Skin epidermis (tissue), 12 donors: Measurements from ENCODE around the gene LMTK2.

Experiments used
- H3K27ac ChIP-seq, 21 experiments: fragments of 200-600 bp; sonication (generic) in 11 of 21; one replicate each; pipeline ENCODE4 v1.5.0; 2020; ENCODE audit warnings: mild to moderate bottlenecking in 3 of 21, inconsistent platforms in 2 of 21, moderate library complexity in 2 of 21
- H3K4me3 ChIP-seq, 7 experiments: fragments of 200-600 bp; sonication (generic) in 2 of 7; one replicate each; pipeline ENCODE4 v1.5.0; 2020; ENCODE audit warnings: inconsistent platforms in 2 of 7, mild to moderate bottlenecking in 2 of 7, moderate library complexity in 1 of 7

LMTK2 gene

DNA sequence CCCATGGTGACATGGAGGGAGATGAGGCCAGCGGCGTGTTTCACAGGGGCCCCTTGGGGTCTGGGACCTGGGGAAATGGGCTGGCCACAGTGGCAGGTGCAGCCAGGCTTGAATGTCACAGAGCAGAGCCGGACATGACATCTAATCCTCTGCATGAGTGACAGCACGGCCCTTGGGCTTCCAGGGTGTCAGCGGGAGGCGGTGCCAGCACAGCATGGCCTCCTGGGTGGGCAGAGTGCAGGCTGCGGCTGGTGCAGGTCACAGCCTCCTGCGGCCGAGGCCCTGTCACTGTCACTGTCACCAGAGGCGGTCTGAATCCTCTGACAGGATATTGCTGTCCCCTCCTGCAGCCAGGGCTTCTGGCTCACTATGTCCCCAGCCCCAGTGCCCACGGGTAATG, 122.8 kb downstream of the LMTK2 start:
- Histone ChIP-seq H3K4me3 (no peak overlapping the region), H3K27ac (no peak overlapping the region)

DNA sequence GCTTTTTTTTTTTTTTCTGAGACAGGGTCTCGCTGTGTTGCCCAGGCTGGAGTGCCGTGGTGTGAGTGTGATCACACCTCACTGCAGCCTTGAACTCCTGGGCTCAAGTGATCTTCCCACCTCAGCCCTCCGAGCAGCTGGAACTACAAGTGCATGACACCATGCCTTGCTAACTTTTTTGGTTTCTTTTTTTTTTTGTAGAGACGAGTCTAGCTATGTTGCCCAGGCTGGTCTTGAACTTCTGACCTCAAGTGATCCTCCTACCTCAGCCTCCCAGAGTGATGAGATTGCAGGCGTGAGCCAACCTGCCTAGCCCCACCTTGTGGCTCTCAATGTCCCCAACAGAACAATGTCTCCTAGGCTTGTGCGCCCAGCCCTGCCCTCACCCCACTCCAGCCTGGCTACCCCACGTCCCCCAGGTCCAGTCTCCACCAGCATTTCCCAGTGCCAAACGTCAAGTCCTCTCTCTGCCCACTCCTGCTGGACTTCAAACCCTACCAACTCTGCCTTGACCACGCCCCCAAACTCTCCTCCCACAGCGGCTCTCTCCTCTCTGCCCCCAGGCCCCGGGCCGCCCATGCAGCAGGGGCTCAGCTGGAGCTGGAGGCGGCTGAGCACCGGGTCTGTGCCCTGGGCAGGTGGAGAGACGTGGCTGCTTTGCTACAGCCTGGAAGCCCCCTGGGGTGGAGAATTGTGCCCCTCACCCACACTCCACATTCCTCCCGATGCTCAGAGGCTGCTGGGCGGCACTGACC, 123.5 kb downstream of the LMTK2 start:
- Histone ChIP-seq H3K4me3 (no peak overlapping the region), H3K27ac (no peak overlapping the region)

DNA sequence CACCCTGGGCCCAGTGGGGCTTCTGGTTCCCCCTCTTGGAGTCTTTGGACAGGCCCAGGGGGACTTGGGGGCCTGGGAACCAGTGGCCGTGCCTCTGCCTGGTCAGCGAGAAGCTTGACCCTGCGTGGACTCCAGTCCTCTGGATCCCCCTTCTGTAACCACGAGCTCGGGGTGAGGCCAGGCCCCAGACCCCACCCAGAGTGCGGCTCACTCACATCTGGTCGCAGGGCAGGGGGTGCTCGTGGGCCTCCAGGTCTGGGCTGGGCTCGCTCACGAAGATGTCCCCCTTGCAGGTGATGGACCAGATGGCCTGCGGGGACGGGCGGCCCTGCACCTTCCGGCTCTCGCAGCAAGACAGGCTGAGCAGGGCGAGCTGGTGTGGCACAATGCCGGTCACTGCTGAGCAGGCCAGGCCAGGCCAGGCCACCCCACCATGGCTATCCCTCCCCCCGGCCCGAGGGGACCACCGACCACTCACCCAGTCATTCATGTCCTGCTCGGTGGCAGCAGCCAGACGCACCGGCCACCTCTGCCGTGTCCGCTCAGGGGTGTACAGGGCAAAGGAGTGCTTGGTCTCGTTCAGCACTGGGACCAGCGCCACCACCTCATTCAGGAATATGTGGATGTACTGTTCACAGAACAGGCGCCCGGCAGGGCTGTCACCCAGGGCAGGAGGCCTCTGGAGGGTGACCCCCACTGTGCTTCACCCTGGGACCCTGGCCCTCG, 124.2 kb downstream of the LMTK2 start:
- Histone ChIP-seq H3K27ac (no peak overlapping the region), H3K4me3 (no peak overlapping the region)

DNA sequence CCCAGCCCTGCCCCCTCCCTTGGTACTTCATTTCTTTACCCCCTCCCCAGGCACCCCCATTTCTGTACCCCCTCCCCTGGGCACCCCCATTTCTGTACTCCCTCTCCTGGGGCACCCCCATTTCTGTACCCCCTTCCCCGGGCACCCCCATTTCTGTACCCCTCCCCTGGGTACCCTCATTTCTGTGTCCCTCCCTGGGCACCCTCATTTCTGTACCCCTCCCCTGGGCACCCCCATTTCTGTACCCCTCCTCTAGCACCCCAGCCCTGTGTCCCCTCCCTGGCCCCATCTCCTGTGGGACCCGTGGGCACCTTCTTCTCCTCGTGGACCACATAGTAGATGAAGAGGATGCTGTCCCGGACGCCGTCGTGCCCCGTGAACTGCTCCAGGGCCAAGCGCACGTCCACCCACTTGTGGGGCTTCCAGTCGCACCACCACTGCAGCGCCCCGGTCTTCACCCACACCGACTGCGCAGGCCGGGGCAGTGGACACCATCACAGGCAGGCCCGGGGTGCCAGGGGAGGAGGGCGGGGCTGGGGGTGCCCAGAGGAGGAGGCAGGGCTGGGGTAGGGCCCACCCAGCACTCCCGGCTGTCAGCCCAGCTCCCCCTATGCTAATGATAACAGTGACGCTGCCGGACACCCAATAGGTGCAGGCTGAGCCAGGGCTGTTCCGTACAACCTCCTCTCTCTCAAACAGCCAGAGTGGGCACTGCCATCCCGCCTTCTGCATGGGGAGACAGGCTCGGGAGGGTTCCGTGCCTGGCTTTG, 125.0 kb downstream of the LMTK2 start:
- no peak overlapping the region for H3K4me3 ChIP-seq
- no peak overlapping the region for H3K27ac ChIP-seq

- no peak overlapping the region for H3K4me3 ChIP-seq
- no peak overlapping the region for H3K27ac ChIP-seq
These were observed 125.6 kb downstream of the LMTK2 start for GRCh38 chr7:98232263-98232585.

GRCh38 chr7:98232799-98233198, 126.1 kb downstream of the LMTK2 start:
- no peak overlapping the region for H3K4me3 ChIP-seq

GRCh38 chr7:98233219-98234070, 126.8 kb downstream of the LMTK2 start:
- no peak overlapping the region for H3K4me3 ChIP-seq
- H3K27ac ChIP-seq: no peak overlapping the region

More at GRCh38 chr7:98232799-98233198, 126.1 kb downstream of the LMTK2 start:
- H3K27ac ChIP-seq: no peak overlapping the region

DNA sequence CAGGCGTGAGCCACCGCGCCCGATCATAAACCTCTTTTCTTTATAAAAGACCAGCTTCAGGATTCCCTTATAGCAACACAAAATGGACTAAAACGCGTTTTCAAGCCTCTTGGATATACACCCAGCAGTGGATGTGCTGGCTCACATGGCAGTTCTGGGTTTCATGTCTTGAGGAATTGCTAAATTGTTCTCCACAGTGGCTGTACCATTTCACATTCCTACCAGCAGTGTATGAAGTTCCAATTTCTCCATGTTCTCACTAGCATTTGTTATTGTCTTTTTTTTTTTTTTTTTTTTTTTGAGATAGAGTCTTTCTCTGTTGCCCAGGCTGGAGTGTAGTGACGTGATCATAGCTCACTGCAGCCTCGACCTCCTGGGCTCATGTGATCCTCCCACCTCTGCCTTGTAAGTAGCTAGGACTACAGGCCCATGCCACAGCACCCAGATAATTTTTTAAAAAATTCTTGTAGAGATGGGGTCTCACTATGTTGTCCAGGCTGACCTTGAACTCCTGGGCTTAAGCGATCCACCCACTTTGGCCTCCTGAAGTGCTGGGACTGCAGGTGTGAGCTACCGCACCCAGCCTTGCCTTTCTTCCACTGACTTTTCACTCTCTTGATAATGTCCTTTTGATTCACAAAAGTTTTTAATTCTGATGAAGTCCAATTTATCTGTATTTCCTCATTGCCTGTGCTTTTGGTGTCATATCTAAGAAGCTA, 127.9 kb downstream of the LMTK2 start:
- no peak overlapping the region for H3K27ac ChIP-seq
- H3K4me3 ChIP-seq: no peak overlapping the region

DNA sequence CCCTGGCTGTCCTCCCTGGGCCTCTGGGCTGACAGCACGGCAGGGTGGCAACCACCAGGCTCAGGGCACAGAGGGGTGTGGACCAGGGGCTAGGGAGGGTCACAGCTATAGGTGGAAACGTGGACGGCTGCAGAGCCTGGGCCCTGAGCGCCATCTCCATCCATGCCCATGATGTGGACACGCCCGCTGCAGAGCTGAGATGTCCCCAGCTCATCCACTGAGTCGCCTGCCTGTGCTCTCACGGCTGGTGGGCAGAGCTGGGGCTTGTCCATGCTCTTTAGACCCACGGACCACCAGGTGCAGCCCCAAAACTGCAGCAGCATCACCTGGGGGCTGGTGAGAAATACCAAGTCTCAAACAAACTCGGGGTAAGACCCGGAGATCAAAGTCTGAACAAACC, 129.2 kb downstream of the LMTK2 start:
- H3K27ac ChIP-seq: no peak overlapping the region
- H3K4me3 ChIP-seq: no peak overlapping the region

DNA sequence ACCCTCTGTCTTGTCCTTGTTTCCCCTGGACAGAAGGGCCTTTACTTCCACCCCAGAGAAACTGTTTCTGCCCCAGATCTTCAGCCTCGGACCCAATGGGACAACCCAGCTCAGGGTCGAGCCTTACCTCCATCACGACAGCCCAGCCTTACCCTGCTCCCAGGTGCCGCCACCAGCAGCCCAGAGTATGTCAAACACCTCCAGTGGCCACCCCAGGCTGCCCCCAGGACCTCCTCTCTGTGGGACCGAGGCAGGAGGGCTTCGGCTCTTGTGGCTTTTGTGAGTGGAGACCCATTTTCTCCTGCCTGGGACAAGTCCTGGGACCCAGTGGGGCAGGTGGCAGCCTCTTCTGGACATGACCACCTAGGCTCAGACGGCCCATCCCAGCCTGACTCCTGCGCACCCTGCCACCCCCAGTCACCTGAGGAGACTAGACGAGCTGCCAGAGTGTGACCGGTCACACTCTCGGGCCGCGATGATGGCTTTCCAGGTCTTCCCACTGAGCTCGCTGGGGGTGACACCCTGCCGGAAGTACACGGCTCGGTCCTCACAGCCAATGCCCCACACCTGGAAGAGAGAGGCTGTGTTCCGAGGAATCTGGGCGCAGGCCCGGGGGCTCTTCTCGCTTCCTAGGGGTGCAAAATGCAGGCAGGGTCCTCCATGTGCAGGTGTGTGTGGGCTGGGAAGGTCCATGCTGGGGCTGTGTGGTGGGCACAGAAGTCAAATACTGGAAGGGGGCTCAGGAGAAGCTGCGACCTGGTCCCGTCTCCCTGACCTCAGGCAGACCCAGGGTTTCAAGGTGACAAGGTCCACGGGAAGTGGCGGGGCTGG, 129.9 kb downstream of the LMTK2 start:
- H3K27ac ChIP-seq: no peak overlapping the region
- no peak overlapping the region for H3K4me3 ChIP-seq

GRCh38 chr7:98238076-98238475, 131.4 kb downstream of the LMTK2 start:
- H3K27ac ChIP-seq: no peak overlapping the region
- no peak overlapping the region for H3K4me3 ChIP-seq

DNA sequence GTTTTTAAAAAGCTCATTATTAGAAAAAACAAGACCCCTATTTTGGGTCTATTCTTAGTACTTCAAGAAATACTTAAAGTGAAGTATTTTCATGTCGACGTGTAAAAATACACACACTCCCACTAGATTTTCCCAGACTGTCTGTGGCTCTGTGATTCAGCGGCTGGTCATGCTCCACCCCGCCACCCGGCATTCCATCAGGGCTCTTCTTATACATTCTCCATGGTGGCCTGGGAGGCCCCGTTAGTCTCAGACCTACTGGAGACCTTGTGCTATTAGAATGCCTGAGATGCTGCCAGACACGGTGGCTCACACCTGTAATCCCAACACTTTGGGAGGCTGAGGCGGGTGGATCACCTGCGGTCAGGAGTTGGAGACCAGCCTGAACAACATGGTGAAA, 132.3 kb downstream of the LMTK2 start:
- Histone ChIP-seq H3K4me3 (no peak overlapping the region), H3K27ac (no peak overlapping the region)

- no peak overlapping the region for H3K4me3 ChIP-seq
- no peak overlapping the region for H3K27ac ChIP-seq
These were observed 134.5 kb downstream of the LMTK2 start for GRCh38 chr7:98240961-98241673.

DNA sequence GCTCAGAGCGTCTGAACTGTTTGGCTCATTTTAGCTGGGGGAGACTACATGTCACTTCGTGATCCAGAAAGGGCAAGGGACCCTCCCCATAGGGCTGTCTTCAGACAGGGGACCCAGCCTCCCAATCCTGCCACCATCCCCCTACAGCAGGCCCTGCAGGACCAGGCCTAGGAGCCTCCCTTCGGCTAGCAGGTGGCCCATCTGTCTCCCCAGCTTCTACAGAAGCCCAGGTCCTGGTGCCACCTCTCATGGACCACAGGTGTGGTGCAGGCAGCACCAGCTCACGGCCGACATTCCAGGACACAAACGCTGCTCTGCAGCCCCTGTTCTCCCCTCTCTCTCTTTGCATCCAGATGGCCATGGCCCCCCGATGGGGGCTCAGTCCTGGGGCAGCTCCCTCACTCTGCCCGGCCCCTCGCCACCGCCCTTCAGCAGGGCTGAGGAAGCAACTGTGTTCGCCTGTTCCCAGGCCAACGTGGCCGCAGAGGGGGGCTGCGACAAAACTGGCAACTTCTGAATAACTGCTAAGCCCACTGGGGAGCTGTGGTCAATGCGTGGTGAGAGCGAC, 135.1 kb downstream of the LMTK2 start:
- Histone ChIP-seq H3K27ac (no peak overlapping the region), H3K4me3 (no peak overlapping the region)

DNA sequence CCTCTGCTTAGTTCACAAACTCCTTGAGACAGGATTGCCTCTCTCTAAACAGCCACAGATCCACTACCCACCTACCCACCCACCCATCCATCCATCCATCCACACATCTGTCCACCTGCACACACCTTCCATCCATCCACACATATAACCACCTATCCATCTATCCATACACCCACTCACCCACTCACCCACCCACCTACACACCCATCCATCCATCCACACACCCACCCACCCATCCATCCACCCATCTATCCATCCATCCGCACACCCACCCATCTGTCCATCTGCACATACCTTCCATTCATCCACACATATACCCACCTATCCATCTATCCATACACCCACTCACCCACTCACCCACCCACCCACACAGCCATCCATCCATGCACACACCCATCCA, 135.7 kb downstream of the LMTK2 start:
- Histone ChIP-seq H3K27ac (no peak overlapping the region), H3K4me3 (no peak overlapping the region)

- no peak overlapping the region for H3K4me3 ChIP-seq
- no peak overlapping the region for H3K27ac ChIP-seq
These were observed 136.3 kb downstream of the LMTK2 start for GRCh38 chr7:98242934-98243333.

GRCh38 chr7:98244871-98245270, 138.2 kb downstream of the LMTK2 start:
- no peak overlapping the region for H3K27ac ChIP-seq
- H3K4me3 ChIP-seq: no peak overlapping the region
